Endothelial cell of umbilical vein (primary cell): ENCODE measurements around the gene PIGW. TPM values are rescaled to one million over a fixed set of nuclear protein-coding genes. Genes with fewer than 3 reads are reported as not detected.

Experiments used
- BruUV-seq: library from RNA; stranded (reverse); fragments of 400-500 nt; replicated peaks from 2 replicates; lab custom pipeline; 2021; lab: Mats Ljungman, UMichigan
- CTCF ChIA-PET: fragments of 300-600, 350-600 bp; sonication (Branson Sonifier 250); formaldehyde crosslinking; loops from one replicate; lab custom pipeline; 2021; ENCODE audit warnings: antibody characterized with exemption, inconsistent platforms; lab: Charles Lee
- POLR2A ChIA-PET: fragments of 300-600, 350-600 bp; sonication (Branson Sonifier 250); formaldehyde crosslinking; loops from one replicate; lab custom pipeline; 2021; ENCODE audit warnings: antibody characterized with exemption, inconsistent platforms; lab: Charles Lee
- DNase-seq: peaks from one replicate; pipeline ENCODE4 v3.0.0-alpha.2; 2011; ENCODE audit warnings: low read depth, low spot score
- FAIRE-seq: peaks from 2 replicates; lab custom pipeline; 2011; peaks lifted over from hg19 to GRCh38; lab: Jason Lieb, UNC
- H2AFZ ChIP-seq: 2 replicates; pipeline ENCODE4 v1.6.0; 2012; ENCODE audit warnings: low read depth, low read length, control low read depth, inconsistent platforms
- H3K27ac ChIP-seq: 2 replicates; pipeline ENCODE4 v1.5.1; 2011; ENCODE audit warnings: low read depth, mild to moderate bottlenecking, control low read depth, low read length, moderate library complexity; ENCODE audit not compliant: insufficient read depth
- H3K27me3 ChIP-seq, 2 experiments: 2 replicates each; pipeline versions ENCODE4 v1.6.0 to v1.6.1; 2011; ENCODE audit warnings: low read length in 2 of 2, mixed read lengths in 1 of 2; ENCODE audit not compliant: control insufficient read depth in 2 of 2, insufficient read depth in 2 of 2
- H3K36me3 ChIP-seq, 2 experiments: 2 replicates in 1 of 2; 3 replicates in 1 of 2; pipeline ENCODE4 v1.5.1; 2011; ENCODE audit warnings: low read length in 2 of 2, mild to moderate bottlenecking in 1 of 2, moderate library complexity in 1 of 2; ENCODE audit not compliant: control insufficient read depth in 2 of 2, insufficient read depth in 2 of 2; ENCODE audit errors: extremely low read depth in 1 of 2
- H3K4me1 ChIP-seq: 3 replicates; pipeline ENCODE4 v1.5.1; 2011; ENCODE audit warnings: mild to moderate bottlenecking, low read length; ENCODE audit not compliant: control insufficient read depth, insufficient read depth; ENCODE audit errors: extremely low read depth
- H3K4me2 ChIP-seq: 2 replicates; pipeline ENCODE4 v1.6.1; 2011; ENCODE audit warnings: low read length, control low read depth, mixed read lengths; ENCODE audit not compliant: insufficient read depth
- H3K4me3 ChIP-seq, 3 experiments: fragments of 200-600 bp in 1 of 3; sonication (generic), shearing (Covaris generic) in 1 of 3; replicated peaks in 1 of 3; 2 replicates each; pipeline ENCODE4 v1.5.1; 2011 to 2016; ENCODE audit warnings: control low read depth in 3 of 3, low read length in 3 of 3, mild to moderate bottlenecking in 2 of 3, inconsistent platforms in 1 of 3, low read depth in 1 of 3, moderate library complexity in 1 of 3; ENCODE audit not compliant: insufficient read depth in 1 of 3
- H3K79me2 ChIP-seq: 2 replicates; pipeline ENCODE4 v1.6.0; 2012; ENCODE audit warnings: low read length, inconsistent platforms; ENCODE audit not compliant: control insufficient read depth, insufficient read depth
- H3K9ac ChIP-seq: replicated peaks from 2 replicates; pipeline ENCODE3; 2011; ENCODE audit warnings: low read length, control low read depth; ENCODE audit not compliant: insufficient read depth; ENCODE audit errors: extremely low read depth
- H3K9me1 ChIP-seq: replicated peaks from 3 replicates; pipeline ENCODE4 v1.6.0; 2011; ENCODE audit warnings: mild to moderate bottlenecking, low read length; ENCODE audit not compliant: control insufficient read depth, insufficient read depth; ENCODE audit errors: extremely low read depth
- H3K9me3 ChIP-seq: replicated peaks from 2 replicates; pipeline ENCODE4 v1.5.1; 2012; ENCODE audit warnings: low read length, inconsistent platforms; ENCODE audit not compliant: control insufficient read depth, insufficient read depth
- H4K20me1 ChIP-seq: replicated peaks from 2 replicates; pipeline ENCODE3; 2011; ENCODE audit warnings: mild to moderate bottlenecking, low read length; ENCODE audit not compliant: control insufficient read depth, insufficient read depth; ENCODE audit errors: extremely low read depth
- CTCF ChIP-seq, 2 donors: IDR thresholded peaks; 1 replicate in 1 of 2; 2 replicates in 1 of 2; pipeline ENCODE4 v1.5.1; 2011; ENCODE audit warnings: low read length in 2 of 2, mild to moderate bottlenecking in 2 of 2, moderate library complexity in 2 of 2, control low read depth in 1 of 2, inconsistent platforms in 1 of 2, low read depth in 1 of 2; ENCODE audit not compliant: insufficient read depth in 1 of 2; ENCODE audit errors: extremely low read depth in 1 of 2
- EZH2 ChIP-seq: IDR thresholded peaks from 2 replicates; pipeline ENCODE4 v1.6.1; 2012; ENCODE audit warnings: borderline replicate concordance, low read depth, mild to moderate bottlenecking, moderate library complexity, low read length, inconsistent platforms; ENCODE audit not compliant: severe bottlenecking
- FOS ChIP-seq: IDR thresholded peaks from 2 replicates; pipeline ENCODE4 v1.6.1; 2011; ENCODE audit warnings: mild to moderate bottlenecking, low read length, moderate library complexity, borderline replicate concordance; ENCODE audit not compliant: insufficient read depth
- GATA2 ChIP-seq: IDR thresholded peaks from 2 replicates; pipeline ENCODE4 v1.7.0; 2011; ENCODE audit warnings: low read depth, mild to moderate bottlenecking, moderate library complexity, mixed read lengths, low read length; ENCODE audit not compliant: insufficient read length, insufficient read depth
- JUN ChIP-seq: IDR thresholded peaks from 2 replicates; pipeline ENCODE4 v1.6.1; 2011; ENCODE audit warnings: borderline replicate concordance, low read depth; ENCODE audit not compliant: insufficient read length, insufficient read depth
- MAX ChIP-seq: IDR thresholded peaks from 2 replicates; pipeline ENCODE4 v1.6.1; 2011; ENCODE audit not compliant: insufficient read depth, insufficient read length
- MYC ChIP-seq: IDR thresholded peaks from one replicate; pipeline ENCODE4 v1.6.1; 2011; ENCODE audit warnings: mild to moderate bottlenecking, low read depth, low read length
- POLR2A ChIP-seq: IDR thresholded peaks from 2 replicates; pipeline ENCODE4 v1.6.1; 2012; ENCODE audit warnings: low read depth, mild to moderate bottlenecking, control low read depth, low read length
- POLR2AphosphoS5 ChIP-seq: IDR thresholded peaks from 2 replicates; pipeline ENCODE4 v1.6.1; 2012; ENCODE audit warnings: low read depth, mild to moderate bottlenecking, control low read depth, low read length, moderate library complexity; ENCODE audit not compliant: insufficient read depth
- dilution Hi-C: fragments of 300-500 bp; cut with MboI; formaldehyde crosslinking; loops from one replicate; pipeline ENCODE4 v1.15.0; 2019; ENCODE audit warnings: low sequenced_read_pairs; ENCODE audit not compliant: extremely low pct_ligation_motif_present
- intact Hi-C: fragments of 100-400 bp; cut with micrococcal nuclease; formaldehyde crosslinking; loops from one replicate; pipeline ENCODE4 v1.10.0; 2022
- polyA plus RNA-seq, 4 experiments: library from polyadenylated mRNA; depleted of rRNA in 3 of 4; stranded (reverse) in 3 of 4; unstranded in 1 of 4; fragments of >200 nt; gene quantifications; 2 replicates each; pipeline versions ENCODE4 v1.2.1 to v1.2.3, GENCODE V29; 2011 to 2012; ENCODE audit warnings: missing spikeins in 1 of 4
- total RNA-seq: library from RNA; stranded (reverse); gene quantifications from 2 replicates; pipeline ENCODE4 v1.2.3, GENCODE V29; 2021

The PIGW gene
- total and polyA plus RNA-seq, 2 donors (not counting 3 experiments of a cell fraction or from before 2014, with no cell fraction given) = 5.9 to 13.1 TPM

- intact Hi-C loops (no loop called here), dilution Hi-C loops (no loop called here)
- no peak overlapping the region for H3K4me3 ChIP-seq
- no peaks in the 10 kb centered on the region for H3K9me1 ChIP-seq
- BruUV-seq = no TSS peak
- no peak overlapping the region for H3K27ac ChIP-seq
- no peak for FAIRE-seq
- H2AFZ ChIP-seq = no peak overlapping the region
- no peak for DNase-seq
- peaks cover 15% of the 10 kb centered on the region for H3K79me2 ChIP-seq
- peaks cover 0 to 9% of the 10 kb centered on the region in 2 experiments for H3K27me3 ChIP-seq
- H3K9me3 ChIP-seq = no peaks in the 10 kb centered on the region
- H3K4me2 ChIP-seq = no peak overlapping the region
- POLR2A ChIA-PET = no interaction called here
- no peak for TF ChIP-seq EZH2
- TF ChIP-seq POLR2A = no peak
- no peak for TF ChIP-seq MAX
- no peak for TF ChIP-seq FOS
- TF ChIP-seq MYC = no peak
- TF ChIP-seq POLR2AphosphoS5 = no peak
- TF ChIP-seq CTCF (IDR thresholded peaks at IDR 0.05; ENCODE audit: extremely low read depth in 1 of 2, insufficient read depth in 1 of 2, low read depth in 1 of 2, low read length in 2 of 2) = no peak
- TF ChIP-seq GATA2 = no peak
- TF ChIP-seq JUN = no peak
- H3K36me3 ChIP-seq = no peaks in the 10 kb centered on the region
- H4K20me1 ChIP-seq = no peaks in the 10 kb centered on the region
- CTCF ChIA-PET = no interaction called here
- H3K4me1 ChIP-seq = peaks cover 17% of the 10 kb centered on the region
- no peak overlapping the region for H3K9ac ChIP-seq
Observed at GRCh38 chr17:36485027-36485426, 49.8 kb upstream of the PIGW start.
